ENCODE results near the gene CPT1A. TPM values are rescaled to one million over a fixed set of nuclear protein-coding genes. Genes with fewer than 3 reads are reported as not detected.
A peak's percentile ranks its signal among the peaks of the same experiment; 100 is the strongest.

Gene CPT1A
- total and polyA plus RNA-seq, 3 donors from 2014 or later, result 39.2 to 58.5 (median 49.1) TPM

GRCh38 chr11:68845351-68846002 lies 3.8 kb upstream of the CPT1A start:
- Histone ChIP-seq H3K9me3 (no peaks in the 10 kb centered on the region), H3K4me3 (no peak overlapping the region), H3K36me3 (ENCODE audit: low read depth, missing control alignments) (no peaks in the 10 kb centered on the region), H3K27me3 (no peaks in the 10 kb centered on the region), H3K27ac (no peak overlapping the region), H3K4me1 (peaks cover 24% of the 10 kb centered on the region)
- 60 to 67% methylated on average over 18 of the region's 18 CpGs for WGBS, 2 donors
- TF ChIP-seq, protein P1, sequence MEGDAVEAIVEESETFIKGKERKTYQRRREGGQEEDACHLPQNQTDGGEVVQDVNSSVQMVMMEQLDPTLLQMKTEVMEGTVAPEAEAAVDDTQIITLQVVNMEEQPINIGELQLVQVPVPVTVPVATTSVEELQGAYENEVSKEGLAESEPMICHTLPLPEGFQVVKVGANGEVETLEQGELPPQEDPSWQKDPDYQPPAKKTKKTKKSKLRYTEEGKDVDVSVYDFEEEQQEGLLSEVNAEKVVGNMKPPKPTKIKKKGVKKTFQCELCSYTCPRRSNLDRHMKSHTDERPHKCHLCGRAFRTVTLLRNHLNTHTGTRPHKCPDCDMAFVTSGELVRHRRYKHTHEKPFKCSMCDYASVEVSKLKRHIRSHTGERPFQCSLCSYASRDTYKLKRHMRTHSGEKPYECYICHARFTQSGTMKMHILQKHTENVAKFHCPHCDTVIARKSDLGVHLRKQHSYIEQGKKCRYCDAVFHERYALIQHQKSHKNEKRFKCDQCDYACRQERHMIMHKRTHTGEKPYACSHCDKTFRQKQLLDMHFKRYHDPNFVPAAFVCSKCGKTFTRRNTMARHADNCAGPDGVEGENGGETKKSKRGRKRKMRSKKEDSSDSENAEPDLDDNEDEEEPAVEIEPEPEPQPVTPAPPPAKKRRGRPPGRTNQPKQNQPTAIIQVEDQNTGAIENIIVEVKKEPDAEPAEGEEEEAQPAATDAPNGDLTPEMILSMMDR (IDR thresholded peaks at IDR 0.05), result no peak
- no peak for TF ChIP-seq POLR2A (IDR thresholded peaks at IDR 0.05)
- intact Hi-C loops (cut with DNase I; ENCODE audit: low total_unique reads), result no loop called here
- no peak for DNase-seq

- no peaks in the 10 kb centered on the region for H3K36me3 ChIP-seq (ENCODE audit: low read depth, missing control alignments)
- H3K4me1 ChIP-seq, result peaks cover 30% of the 10 kb centered on the region
- H3K9me3 ChIP-seq, result no peaks in the 10 kb centered on the region
- TF ChIP-seq, protein P1 (IDR thresholded peaks at IDR 0.05), result no peak
- TF ChIP-seq POLR2A (IDR thresholded peaks at IDR 0.05), result no peak
- H3K27me3 ChIP-seq, result no peaks in the 10 kb centered on the region
- H3K27ac ChIP-seq, result no peak overlapping the region
- 74 to 76% methylated on average over 6 of the region's 6 CpGs for WGBS, 2 donors
- intact Hi-C loops (cut with DNase I; ENCODE audit: low total_unique reads), result no loop called here
- DNase-seq, result no peak
- no peak overlapping the region for H3K4me3 ChIP-seq
Observed at GRCh38 chr11:68844801-68845200, 3.1 kb upstream of the CPT1A start.

GRCh38 chr11:68844376-68844775 lies 2.7 kb upstream of the CPT1A start:
- H3K9me3 ChIP-seq, result no peaks in the 10 kb centered on the region
- TF ChIP-seq POLR2A (IDR thresholded peaks at IDR 0.05), result no peak
- TF ChIP-seq, protein P1 (IDR thresholded peaks at IDR 0.05), result no peak
- H3K4me1 ChIP-seq, result peaks cover 34% of the 10 kb centered on the region
- 67 to 71% methylated on average over 3 of the region's 3 CpGs for WGBS, 2 donors
- H3K27ac ChIP-seq, result no peak overlapping the region
- H3K4me3 ChIP-seq, result peak overlapping the region in 1 of 2 donors; percentile 9
- H3K36me3 ChIP-seq (ENCODE audit: low read depth, missing control alignments), result no peaks in the 10 kb centered on the region
- no peak for DNase-seq
- no peaks in the 10 kb centered on the region for H3K27me3 ChIP-seq
- intact Hi-C loops (cut with DNase I; ENCODE audit: low total_unique reads), result no loop called here

DNA sequence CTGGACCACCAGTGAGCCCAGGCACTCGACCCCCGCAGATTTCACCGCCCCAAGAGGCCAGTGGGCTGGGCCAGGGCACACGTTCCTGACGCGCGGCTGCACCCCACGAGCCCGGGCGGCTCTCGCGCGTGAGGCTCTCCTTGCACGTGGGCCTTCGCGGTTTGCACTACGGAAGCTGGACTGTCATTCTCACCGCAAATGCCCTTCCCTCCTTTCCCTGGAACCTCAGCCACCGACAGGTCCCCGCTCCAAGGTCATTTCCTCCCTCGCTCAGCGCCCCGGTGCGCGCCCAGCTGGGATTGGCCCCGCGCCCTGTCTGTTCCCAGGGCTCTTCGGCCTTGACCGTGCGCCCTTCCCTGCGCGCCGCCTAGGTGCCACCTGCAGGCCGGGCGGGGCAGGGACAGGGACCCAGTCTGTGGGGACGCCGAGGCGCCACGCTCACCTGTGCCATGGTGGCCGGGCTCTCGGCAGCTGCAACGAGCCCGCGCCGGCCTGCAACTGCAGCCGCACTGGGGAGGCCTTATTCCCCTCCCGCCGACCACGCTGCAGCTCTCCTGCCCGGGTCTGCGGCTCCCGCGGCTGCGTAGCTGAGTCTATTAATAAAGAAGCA lies 2.1 kb upstream of the CPT1A start:
- intact Hi-C loops (cut with DNase I; ENCODE audit: low total_unique reads), result no loop called here
- Histone ChIP-seq H3K4me3 (peak overlapping the region; percentile 9 to 76), H3K36me3 (ENCODE audit: low read depth, missing control alignments) (no peaks in the 10 kb centered on the region), H3K27me3 (no peaks in the 10 kb centered on the region), H3K9me3 (no peaks in the 10 kb centered on the region), H3K27ac (no peak overlapping the region), H3K4me1 (peaks cover 37% of the 10 kb centered on the region)
- peak; percentile 70 for DNase-seq
- no peak for TF ChIP-seq POLR2A (IDR thresholded peaks at IDR 0.05)
- TF ChIP-seq, protein P1 (IDR thresholded peaks at IDR 0.05), result peak in 2 of 3 experiments; percentile 18 to 33
- WGBS, 2 donors, result 1 to 5% methylated on average over 26 to 54 of the region's 54 CpGs

Measured in testis (tissue), 3 donors.